SW 1271 (cell line): ENCODE data around the gene BCAR3.
A peak's percentile ranks its signal among the peaks of the same experiment; 100 is the strongest.
"Not testable (repeated sequence)": the region's sequence is repeated elsewhere in the genome, so short reads cannot be mapped to it uniquely, and the experiment has no call there.

ENCODE experiments used
- DNase-seq, 2 experiments: peaks; one replicate each; lab custom pipeline; 2025; lab: John Stamatoyannopoulos, UW

Gene BCAR3

GRCh38 chr1:93705892-93706500 lies 24.4 kb upstream of the BCAR3 start:
- no peak for DNase-seq

GRCh38 chr1:93704052-93704451 lies 22.4 kb upstream of the BCAR3 start:
- no peak for DNase-seq

DNA sequence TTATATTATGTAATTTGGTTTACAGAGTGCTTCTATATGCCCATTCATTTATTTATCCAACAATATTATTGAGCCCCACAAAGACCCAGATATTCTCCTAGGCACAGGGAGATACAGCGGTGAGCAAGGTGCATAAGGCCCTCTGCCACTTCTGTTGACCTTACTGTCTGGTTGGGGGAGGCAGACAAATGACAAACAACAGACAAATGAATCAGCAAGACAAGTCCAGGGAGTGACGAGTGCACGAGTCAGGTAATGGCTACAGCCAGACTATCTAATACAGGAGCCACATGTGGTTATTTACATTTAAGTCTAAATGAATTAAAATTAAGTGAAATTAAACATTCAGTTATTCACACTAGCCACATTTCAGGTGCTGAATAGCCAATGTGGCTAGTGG lies 22.0 kb upstream of the BCAR3 start:
- DNase-seq = peak in 1 of 2 experiments; percentile 31

DNA sequence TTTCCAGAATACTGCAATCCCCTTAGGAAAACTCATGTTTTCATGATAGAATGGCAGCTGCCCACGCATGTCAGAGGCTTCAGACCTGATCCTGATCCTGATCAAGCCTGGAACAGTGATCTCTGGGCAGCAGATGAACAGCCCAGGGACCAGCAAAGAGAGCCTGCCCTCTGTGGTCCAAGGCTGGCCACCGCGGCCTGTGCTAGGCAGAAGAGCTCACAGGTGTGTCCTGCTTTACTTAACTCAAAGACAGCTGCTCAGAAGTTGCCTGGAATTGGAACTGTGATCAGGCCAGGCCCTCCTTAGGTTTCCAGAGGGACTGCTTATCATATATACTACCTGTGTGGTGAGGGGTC lies 21.2 kb upstream of the BCAR3 start:
- DNase-seq = peak in 1 of 2 experiments; percentile 49

GRCh38 chr1:93702111-93702827 lies 20.6 kb upstream of the BCAR3 start:
- DNase-seq = peak in 1 of 2 experiments; percentile 49

DNA sequence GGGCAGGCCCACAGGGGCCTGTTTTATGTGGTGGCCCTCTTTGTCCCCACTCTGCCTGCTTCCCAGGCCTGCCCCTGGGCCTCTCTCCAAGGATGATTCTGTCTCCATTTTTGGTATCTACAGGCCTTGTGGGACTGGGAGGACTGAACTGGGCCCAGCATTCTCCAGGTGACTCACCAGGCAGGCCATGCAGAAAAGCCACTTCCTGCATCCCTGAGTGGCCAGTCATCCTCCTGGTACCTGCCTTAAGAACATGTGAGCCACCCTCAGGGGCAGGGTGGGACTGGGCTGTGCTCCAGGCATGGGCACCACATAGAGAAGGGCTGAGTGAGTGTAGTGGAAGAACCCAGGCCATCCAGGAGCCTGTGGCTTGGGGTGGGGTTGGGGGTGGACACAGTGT lies 20.0 kb upstream of the BCAR3 start:
- peak; percentile 87 to 95 for DNase-seq

DNA sequence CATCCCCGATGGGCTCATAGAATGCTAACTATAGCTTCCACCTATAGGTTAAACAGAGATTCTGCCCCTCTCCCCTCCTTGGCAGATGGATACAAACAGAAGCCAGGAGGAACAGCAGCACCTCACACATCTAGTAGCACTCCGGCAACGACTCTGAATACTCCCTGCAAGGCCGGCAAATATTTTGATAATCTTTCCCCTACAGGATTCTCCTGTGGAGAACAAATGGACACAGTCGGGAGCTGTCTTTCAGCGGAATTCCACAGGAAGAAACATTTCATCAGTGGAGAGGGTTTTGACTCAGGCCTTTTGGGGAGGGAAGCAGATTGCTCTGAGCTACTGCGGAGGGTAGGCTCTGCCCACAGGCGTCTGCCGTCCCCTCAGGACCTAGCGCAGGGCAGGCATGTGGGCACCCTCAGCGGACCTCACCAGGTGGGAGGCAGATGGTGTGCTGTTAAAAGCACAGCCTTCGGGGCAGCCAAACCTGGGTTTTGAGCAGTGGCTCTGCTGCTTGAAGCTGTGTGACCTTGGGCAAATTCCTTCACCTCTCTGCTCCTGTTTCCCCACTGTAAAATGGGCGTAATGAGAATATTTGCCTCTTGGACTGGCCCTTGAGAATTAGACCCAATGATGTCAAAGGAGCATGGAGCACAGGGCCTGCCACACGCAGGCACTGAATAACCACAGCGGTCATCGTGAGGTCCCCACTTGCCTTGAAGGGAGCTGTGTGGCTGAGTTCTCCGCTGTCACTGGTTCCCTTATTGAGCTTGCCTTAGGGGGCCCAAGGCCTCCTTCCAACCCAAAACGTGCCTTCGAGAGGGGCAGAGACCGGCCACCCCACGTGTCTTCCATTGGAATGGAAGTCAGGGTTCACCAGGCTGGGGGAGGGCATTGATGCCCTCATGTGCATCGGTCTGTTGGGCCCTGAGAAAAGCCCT lies 19.2 kb upstream of the BCAR3 start:
- no peak for DNase-seq

- no peak for DNase-seq
These were observed 18.0 kb upstream of the BCAR3 start for GRCh38 chr1:93699503-93700168.

GRCh38 chr1:93699049-93699384 lies 17.4 kb upstream of the BCAR3 start:
- no peak for DNase-seq

- DNase-seq = no peak
These were observed 16.9 kb upstream of the BCAR3 start for GRCh38 chr1:93698329-93699048.

GRCh38 chr1:93697566-93697965 lies 15.9 kb upstream of the BCAR3 start:
- not testable (repeated sequence) for DNase-seq

GRCh38 chr1:93695411-93696005 lies 13.9 kb upstream of the BCAR3 start:
- no peak for DNase-seq

DNA sequence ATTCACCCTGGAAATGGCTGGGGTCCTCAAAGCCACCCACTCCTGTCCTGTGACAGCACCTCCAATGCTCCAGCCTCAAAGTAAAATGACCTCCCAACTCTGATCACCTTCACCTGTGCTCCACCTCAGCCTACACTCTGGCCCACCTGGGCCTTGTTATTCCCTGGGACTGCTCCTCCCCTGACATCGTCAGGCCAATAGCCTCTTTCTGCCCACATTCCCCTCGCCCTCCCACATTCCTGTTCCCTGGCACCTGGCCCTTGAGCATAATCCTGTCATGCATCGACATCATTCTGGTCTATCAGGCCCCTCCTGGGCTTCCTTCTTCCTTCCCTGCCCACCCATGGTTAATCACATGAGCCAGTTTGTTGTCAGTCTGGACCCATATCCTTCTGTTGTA lies 13.2 kb upstream of the BCAR3 start:
- DNase-seq = no peak

- no peak for DNase-seq
These were observed 12.4 kb upstream of the BCAR3 start for GRCh38 chr1:93694039-93694438.

- peak; percentile 37 to 78 for DNase-seq
These were observed 11.4 kb upstream of the BCAR3 start for GRCh38 chr1:93692983-93693591.

- no peak for DNase-seq
These were observed 10.8 kb upstream of the BCAR3 start for GRCh38 chr1:93692451-93692861.

GRCh38 chr1:93692026-93692425 lies 10.4 kb upstream of the BCAR3 start:
- DNase-seq = no peak

- no peak for DNase-seq
These were observed 9.5 kb upstream of the BCAR3 start for GRCh38 chr1:93690921-93691789.

GRCh38 chr1:93690341-93690740 lies 8.7 kb upstream of the BCAR3 start:
- no peak for DNase-seq
